IgD-negative memory B cell (primary cell): ENCODE results near the gene BCL2L1. TPM values are rescaled to one million over a fixed set of nuclear protein-coding genes. Genes with fewer than 3 reads are reported as not detected.

Experiments
- H3K27ac Mint-ChIP-seq, 3 donors: one replicate each; pipeline ENCODE4 v1.8.0; 2020 to 2022; ENCODE audit warnings: mild to moderate bottlenecking in 3 of 3, mixed read lengths in 3 of 3, moderate library complexity in 1 of 3
- H3K27me3 Mint-ChIP-seq: one replicate; pipeline ENCODE4 v1.8.0; 2021; ENCODE audit warnings: mixed read lengths
- H3K36me3 Mint-ChIP-seq: one replicate; pipeline ENCODE4 v1.8.0; 2020; ENCODE audit warnings: mild to moderate bottlenecking, mixed read lengths
- H3K4me1 Mint-ChIP-seq, 3 donors: one replicate each; pipeline ENCODE4 v1.8.0; 2020 to 2022; ENCODE audit warnings: mixed read lengths in 3 of 3, mild to moderate bottlenecking in 1 of 3
- H3K4me3 Mint-ChIP-seq, 4 donors: one replicate each; pipeline ENCODE4 v1.8.0; 2020 to 2022; ENCODE audit warnings: mild to moderate bottlenecking in 4 of 4, mixed read lengths in 4 of 4, moderate library complexity in 3 of 4
- H3K9me3 Mint-ChIP-seq, 3 donors: one replicate each; pipeline ENCODE4 v1.8.0; 2020 to 2021; ENCODE audit warnings: mixed read lengths in 3 of 3, mild to moderate bottlenecking in 1 of 3
- polyA plus RNA-seq: library from polyadenylated mRNA; unstranded; fragments of 300-500 nt; fragmentation: Illumina TruSeq; gene quantifications from one replicate; pipeline ENCODE4 v1.2.3, GENCODE V29; 2021

Gene BCL2L1
- polyA plus RNA-seq, 1 donor from 2014 or later = 9.8 TPM

DNA sequence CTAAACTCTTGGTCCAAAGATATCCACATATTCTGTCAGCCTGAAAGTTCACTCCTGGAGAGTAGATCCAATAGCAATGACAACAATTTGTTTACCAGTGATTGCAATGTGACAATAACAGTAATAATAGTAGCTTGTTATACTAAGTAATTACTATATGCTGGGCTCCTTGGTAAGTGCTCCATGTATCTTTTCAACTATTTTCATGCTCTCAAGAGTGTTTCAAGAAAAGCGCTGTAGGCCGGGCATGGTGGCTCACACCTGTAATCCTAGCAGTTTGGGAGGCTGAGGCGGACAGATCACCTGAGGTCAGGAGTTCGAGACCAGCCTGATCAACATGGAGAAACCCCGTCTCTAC lies 15.4 kb downstream of the BCL2L1 start:
- peaks cover 11 to 20% (median 14%) of the 10 kb centered on the region in 3 donors for H3K4me1 Mint-ChIP-seq
- H3K27me3 Mint-ChIP-seq = no peaks in the 10 kb centered on the region
- H3K27ac Mint-ChIP-seq = no peak overlapping the region
- no peaks in the 10 kb centered on the region for H3K9me3 Mint-ChIP-seq
- H3K4me3 Mint-ChIP-seq = no peak overlapping the region
- H3K36me3 Mint-ChIP-seq = peaks cover 14% of the 10 kb centered on the region

DNA sequence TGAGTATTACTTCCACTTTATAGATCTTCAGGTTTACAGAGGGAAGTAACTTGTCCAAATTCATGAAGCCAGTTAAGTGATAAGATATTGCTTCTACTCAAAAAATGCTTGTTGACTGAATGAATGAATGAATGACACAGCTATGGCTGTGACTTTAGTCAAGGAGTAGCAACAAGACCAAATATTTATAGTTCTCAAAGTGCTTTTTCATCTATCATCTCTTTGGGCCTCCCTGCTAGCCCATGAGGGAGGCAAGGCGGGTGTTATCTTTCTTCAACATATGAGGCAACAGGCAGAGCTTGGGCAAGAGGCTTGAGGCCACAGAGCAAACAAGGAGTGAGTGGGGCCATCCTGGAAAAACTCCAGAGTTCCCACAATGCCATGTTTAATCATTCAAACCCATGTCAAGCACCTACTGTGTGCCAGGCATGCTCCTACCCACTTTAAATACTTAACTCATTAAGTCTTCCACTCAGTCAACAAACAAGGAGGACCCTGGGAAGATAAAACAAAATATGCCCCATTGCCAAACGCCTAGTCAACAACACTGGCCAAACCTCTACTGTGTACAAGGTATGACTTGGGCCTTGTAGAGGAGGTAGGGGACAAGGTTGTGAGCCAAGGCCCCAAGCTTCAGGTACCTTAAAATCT lies 15.9 kb downstream of the BCL2L1 start:
- Mint-ChIP-seq H3K9me3 (no peaks in the 10 kb centered on the region), H3K36me3 (peaks cover 16% of the 10 kb centered on the region), H3K4me3 (no peak overlapping the region), H3K27ac (no peak overlapping the region), H3K4me1 (peaks cover 13 to 23% (median 18%) of the 10 kb centered on the region in 3 donors), H3K27me3 (no peaks in the 10 kb centered on the region)

DNA sequence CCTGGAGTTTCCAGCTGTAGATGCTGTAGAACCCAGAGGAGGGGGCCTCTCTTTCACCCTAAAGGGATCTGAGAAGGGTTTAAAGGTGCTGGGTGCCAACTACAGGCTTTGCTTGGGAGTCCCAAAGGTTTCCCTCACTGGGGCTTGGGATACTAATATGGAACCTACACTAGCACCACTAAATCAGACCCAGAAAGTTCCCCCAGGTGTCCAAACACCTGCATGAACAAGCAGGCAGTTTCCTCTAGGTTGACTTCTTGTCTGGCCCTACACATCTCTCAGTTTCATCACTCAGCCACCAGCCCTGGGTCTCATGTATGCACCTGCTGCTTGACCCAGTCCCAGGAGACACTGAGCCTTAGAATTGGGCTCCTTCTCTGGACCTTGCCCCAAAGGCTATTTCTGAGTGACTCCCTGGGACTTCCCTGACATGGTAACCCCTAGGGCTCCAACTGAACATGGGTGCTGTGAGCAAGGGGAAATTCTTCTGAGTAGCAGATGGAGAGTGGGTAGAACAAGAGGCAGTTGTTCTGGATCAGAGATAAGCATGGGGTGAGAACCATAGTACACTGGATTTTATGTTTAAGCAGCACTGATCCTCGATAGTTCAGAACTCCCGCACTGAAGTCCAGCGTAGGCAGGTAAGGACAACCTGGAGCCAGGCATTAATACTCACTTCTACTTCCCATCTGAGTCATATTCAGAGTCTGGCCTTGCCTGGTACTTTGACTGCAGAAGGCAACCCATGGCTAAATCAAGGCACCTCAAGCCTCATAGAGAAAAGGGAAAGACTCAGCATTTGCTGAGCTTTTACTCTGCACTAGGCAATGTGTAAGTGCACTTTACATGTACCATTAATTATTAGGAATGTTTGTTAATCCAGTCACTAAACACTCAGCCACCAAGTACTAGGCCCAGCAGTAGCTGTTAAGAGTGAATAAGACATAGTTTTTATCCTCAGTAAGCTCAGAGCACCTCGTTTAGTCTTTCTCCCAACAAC lies 16.8 kb downstream of the BCL2L1 start:
- Mint-ChIP-seq H3K27me3 (no peaks in the 10 kb centered on the region), H3K36me3 (peaks cover 17% of the 10 kb centered on the region), H3K4me3 (no peak overlapping the region), H3K4me1 (peaks cover 15 to 23% (median 23%) of the 10 kb centered on the region in 3 donors), H3K27ac (no peak overlapping the region), H3K9me3 (no peaks in the 10 kb centered on the region)

DNA sequence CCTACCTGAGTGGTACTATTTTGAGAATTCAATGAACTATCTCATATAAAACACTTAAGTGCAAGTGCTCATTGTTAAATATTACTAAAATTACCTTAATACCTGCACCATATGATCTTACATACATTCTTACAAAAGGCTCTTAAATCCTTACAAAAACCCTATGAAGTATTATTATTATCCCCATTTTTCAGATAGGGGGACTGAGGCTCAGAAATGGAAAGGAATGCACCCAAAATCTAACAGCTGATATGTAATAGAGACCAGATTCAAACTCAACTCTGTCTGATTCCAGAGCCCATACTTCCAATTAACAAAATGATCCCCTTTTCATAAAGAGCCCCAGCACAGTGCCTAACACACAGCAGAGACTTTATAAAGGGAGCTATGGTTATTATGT lies 17.5 kb downstream of the BCL2L1 start:
- H3K27ac Mint-ChIP-seq = no peak overlapping the region

DNA sequence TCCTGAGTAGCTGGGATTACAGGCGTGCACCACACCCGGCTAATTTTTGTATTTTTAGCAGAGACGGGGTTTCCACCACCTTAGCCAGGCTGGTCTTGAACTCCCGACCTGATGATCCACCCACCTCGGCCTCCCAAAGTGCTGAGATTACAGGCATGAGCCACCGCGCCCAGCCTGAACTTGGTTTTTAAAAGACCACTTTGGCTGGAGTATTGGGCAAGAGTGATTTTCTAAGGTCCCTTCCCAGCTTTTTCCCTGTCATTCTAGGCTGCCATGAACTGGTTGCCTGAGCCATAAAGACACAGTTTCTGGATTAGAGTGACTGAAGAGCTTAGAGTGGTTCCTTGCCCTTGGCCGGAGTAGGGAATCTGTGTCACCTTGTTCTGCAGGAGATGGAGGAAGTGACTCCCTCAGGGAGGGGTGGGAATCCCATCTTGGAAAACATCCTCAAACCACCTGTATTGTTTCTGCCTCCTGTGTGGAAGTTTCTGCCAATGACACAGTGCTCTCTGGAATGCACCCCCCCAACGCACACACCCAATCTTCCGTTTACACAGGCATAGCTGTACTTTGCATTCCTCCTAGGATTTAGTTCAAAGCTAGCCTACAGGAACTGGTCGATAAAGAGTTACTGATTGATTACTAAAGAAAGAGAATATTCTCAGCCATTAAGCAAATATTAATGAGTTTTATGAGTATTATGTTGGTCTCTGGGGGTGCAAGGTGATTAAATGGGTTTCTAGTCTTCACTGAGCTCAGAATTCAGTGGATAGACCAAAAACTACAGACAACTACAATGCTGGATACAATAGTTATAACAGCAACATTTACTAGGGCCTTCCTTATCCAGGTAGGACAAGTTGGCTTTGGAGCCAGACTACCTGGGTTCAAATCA lies 18.2 kb downstream of the BCL2L1 start:
- H3K9me3 Mint-ChIP-seq = no peaks in the 10 kb centered on the region
- H3K4me1 Mint-ChIP-seq = peaks cover 14 to 29% (median 23%) of the 10 kb centered on the region in 3 donors
- no peak overlapping the region for H3K27ac Mint-ChIP-seq
- H3K4me3 Mint-ChIP-seq = no peak overlapping the region
- peaks cover 12% of the 10 kb centered on the region for H3K36me3 Mint-ChIP-seq
- no peaks in the 10 kb centered on the region for H3K27me3 Mint-ChIP-seq

More for the DNA sequence above, 17.5 kb downstream of the BCL2L1 start:
- Mint-ChIP-seq H3K4me1 (peaks cover 16 to 23% (median 21%) of the 10 kb centered on the region in 3 donors), H3K36me3 (peaks cover 16% of the 10 kb centered on the region), H3K9me3 (no peaks in the 10 kb centered on the region), H3K4me3 (no peak overlapping the region), H3K27me3 (no peaks in the 10 kb centered on the region)

DNA sequence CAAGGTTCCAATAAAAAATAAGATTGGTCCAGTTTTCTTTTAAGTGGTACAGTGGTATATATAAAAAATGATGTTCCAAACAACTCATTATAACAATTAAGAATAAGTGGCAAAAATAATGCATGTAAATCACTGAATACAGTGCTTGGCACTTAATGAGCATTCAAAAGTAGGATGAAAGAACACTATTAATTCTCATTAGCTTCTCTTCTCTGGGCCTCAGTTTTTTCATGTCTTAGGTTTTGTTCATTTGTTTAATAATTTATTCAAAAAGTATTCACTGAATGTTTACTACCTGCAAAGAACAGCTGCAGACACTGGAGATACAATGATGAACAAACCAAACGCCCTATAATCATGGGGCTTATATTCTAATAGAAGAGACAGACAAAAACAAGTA lies 21.1 kb downstream of the BCL2L1 start:
- H3K27ac Mint-ChIP-seq = peak overlapping the region in 2 of 3 donors; percentile 24 to 42
- no peak overlapping the region for H3K4me3 Mint-ChIP-seq
- H3K9me3 Mint-ChIP-seq = no peaks in the 10 kb centered on the region
- no peaks in the 10 kb centered on the region for H3K27me3 Mint-ChIP-seq
- peaks cover 22 to 34% (median 25%) of the 10 kb centered on the region in 3 donors for H3K4me1 Mint-ChIP-seq
- H3K36me3 Mint-ChIP-seq = peaks cover 13% of the 10 kb centered on the region

DNA sequence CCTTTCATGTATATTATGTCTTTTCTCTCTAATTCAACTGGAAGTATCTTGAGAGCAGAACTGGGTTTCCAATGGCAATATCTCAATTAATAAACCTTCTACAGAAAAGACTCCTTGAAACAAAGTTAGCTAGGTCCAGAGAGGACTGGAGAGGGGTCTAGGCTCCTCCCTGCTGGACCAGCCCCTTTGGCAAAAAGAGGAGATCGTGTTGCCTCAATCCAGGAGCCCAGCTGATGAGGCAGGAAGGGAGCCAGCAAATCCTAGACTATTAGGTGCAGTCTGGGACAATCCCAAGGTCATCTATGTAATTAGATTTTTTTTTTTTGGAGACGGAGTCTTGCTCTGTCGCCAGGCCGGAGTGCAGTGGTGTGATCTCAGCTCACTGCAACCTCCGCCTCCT lies 21.9 kb downstream of the BCL2L1 start:
- Mint-ChIP-seq H3K9me3 (no peaks in the 10 kb centered on the region), H3K4me1 (peaks cover 17 to 31% (median 22%) of the 10 kb centered on the region in 3 donors), H3K36me3 (peaks cover 11% of the 10 kb centered on the region), H3K4me3 (no peak overlapping the region), H3K27ac (no peak overlapping the region), H3K27me3 (no peaks in the 10 kb centered on the region)

DNA sequence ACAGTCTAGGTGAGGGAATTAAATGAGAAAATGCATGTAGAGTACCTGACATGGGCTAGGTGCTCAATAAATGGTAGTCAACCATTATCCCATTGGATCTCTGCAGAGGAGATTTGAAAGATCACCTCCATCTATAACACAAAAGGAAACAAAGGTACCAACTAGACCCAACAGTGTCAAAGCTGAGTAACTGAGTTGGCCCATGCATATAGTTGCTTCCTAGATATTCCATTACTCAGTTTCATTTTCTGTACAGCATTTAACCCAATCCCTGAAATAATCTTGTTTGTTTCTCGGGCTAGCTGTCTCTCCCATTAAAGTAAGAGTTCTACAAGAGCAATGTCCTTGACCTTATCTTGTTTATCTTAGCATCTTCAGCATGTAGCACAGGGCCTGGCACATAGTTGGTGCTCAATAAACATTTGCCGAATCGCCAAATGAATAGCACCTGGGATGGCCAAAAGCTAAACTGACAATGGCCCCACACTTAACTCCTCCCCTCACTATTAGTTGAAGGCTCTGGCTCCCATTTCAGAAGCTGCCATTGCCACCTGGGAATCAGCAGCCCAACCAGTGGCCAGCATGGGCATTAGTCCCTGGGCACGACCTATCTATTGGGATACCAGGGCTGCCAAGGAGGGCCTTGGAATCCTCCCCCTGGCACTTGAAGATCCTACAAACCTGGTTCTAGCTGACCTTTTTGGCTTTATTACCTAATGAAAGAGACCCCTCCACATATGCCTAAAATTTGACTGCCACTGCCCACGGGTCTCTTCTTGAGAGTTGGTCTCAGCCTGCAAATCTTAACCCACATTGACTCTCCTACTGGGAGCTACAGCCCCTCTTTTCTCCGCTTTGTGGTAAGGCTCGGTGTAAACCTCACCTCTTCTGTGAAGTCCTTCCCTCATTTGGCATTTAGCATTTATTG lies 22.6 kb downstream of the BCL2L1 start:
- Mint-ChIP-seq H3K4me1 (peaks cover 19 to 28% (median 20%) of the 10 kb centered on the region in 3 donors), H3K4me3 (no peak overlapping the region), H3K27ac (peak overlapping the region in 1 of 3 donors; percentile 73), H3K27me3 (no peaks in the 10 kb centered on the region), H3K9me3 (no peaks in the 10 kb centered on the region), H3K36me3 (peaks cover 8% of the 10 kb centered on the region)

DNA sequence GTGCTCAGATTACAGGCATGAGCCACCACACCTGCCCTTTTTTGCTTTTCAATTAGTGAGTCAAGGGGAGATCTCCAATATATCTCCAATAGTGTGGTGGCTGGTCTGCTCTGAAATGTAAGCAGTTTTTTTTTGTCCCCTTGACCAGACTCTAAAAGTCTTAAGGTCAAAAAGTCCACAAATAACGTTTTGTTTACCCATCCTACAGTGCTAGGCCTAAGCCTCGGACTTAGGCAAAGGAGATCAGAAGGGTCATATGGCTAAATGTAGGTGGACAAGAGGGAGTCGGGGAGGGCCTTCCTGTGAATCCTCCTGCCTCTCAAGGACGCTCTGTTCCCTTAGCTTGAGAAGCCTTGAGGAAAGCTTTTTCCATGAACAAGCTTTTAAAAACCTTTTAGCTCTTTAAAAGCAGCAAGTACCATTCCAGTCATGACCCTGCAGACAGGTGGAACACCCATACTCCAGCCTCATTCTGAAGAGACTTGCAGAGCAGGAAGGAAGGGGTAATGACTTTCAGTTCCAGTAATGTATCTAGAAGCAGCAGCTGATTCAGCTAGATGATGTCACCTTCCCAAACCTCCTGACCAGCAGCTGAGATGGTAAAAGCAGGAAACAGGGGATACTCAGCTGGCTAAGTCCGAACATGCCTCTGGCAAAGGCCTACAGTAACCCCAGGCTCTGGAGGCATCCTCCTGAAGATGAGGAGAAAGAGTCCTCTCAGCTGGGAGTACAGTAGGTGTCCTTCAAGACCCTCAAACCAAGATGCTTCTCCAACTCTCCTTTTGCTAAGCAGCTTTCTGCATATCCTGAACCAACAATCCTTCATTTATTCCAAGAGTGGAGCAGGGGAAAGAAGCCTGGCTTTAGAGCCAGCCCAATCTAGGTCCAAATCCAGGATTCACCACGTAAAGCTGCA lies 23.6 kb downstream of the BCL2L1 start:
- H3K9me3 Mint-ChIP-seq = no peaks in the 10 kb centered on the region
- peak overlapping the region in 2 of 3 donors; percentile 73 to 88 for H3K27ac Mint-ChIP-seq
- H3K4me3 Mint-ChIP-seq = peak overlapping the region in 1 of 4 donors; percentile 70
- H3K27me3 Mint-ChIP-seq = no peaks in the 10 kb centered on the region
- peaks cover 20 to 24% (median 21%) of the 10 kb centered on the region in 3 donors for H3K4me1 Mint-ChIP-seq
- H3K36me3 Mint-ChIP-seq = peaks cover 8% of the 10 kb centered on the region

DNA sequence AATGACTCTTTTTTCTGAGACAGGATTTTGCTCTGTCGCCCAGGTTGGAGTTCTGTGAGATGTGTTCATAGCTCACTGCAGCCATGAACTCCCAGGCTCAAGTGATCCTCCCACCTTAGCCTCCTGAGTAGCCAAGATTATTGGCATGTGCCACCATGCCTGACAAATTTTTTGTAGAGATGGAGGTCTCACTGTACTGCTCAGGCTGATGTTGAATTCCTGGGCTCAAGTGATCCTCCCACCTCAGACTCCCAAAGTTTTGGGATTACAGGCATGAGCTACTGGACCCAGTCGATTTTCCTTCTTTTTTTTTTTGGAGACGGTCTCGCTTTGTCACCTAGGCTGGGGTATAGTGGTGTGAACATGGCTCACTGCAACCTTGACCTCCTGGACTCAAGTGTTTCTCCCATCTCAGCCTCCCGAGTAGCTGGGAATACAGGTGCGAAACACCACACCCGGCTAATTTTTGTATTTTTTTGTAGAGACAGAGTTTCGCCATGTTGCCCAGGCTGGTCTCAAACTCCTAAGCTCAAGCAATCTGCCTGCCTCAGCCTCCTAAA lies 24.3 kb downstream of the BCL2L1 start:
- H3K4me1 Mint-ChIP-seq = peaks cover 20 to 24% (median 21%) of the 10 kb centered on the region in 3 donors
- no peak overlapping the region for H3K27ac Mint-ChIP-seq
- H3K9me3 Mint-ChIP-seq = no peaks in the 10 kb centered on the region
- no peaks in the 10 kb centered on the region for H3K27me3 Mint-ChIP-seq
- H3K4me3 Mint-ChIP-seq = peak overlapping the region in 1 of 4 donors; percentile 63
- H3K36me3 Mint-ChIP-seq = peaks cover 8% of the 10 kb centered on the region

DNA sequence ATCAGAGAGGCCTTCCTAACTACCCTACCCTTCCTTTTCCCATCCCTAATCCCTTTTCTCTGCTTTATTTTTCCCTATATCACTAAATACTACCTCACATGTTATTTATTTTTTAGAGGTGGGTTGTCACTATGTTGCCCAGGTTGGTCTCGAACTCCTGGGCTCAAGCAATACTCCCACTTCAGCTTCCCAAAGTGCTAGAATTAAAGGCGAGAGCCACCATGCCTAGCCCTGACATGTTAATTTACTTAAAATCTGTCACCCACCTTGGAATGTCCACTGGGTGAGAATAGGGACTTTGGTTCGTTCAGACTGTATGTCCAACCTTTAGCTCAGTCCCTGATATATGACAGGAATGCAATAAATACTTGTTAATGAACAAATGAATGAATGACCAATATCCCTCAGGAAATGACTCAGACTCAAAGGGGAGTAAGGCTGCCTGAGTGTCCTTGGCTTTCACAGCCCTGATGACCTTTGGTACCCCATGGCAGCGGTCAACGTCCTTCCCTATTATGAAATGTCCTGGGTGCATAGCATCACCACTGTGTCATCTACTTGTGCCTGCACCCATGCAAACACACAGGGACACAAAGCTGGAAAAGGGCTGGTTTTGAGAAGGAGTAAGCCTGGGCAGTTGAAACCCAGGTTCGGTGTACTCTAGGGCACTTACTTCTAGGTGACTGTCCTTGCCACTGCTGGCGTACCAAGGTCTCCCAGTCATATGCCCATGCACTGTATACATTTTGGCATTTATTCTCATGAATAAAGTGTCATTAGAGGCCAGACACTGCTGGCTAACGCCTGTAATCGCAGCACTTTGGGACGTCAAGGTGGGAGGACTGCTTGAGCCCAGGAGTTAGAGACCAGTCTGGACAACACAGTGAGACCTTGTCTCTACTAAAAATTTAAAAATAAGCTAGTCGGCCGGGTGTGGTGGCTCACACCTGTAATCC lies 26.5 kb downstream of the BCL2L1 start:
- H3K36me3 Mint-ChIP-seq = peaks cover 5% of the 10 kb centered on the region
- H3K27ac Mint-ChIP-seq = no peak overlapping the region
- no peaks in the 10 kb centered on the region for H3K27me3 Mint-ChIP-seq
- no peaks in the 10 kb centered on the region for H3K9me3 Mint-ChIP-seq
- H3K4me3 Mint-ChIP-seq = no peak overlapping the region
- H3K4me1 Mint-ChIP-seq = peaks cover 27 to 28% (median 27%) of the 10 kb centered on the region in 3 donors
